ENCODE data around the gene MCTP2.

MCTP2 gene

GRCh38 chr15:94206463-94207167, 24.7 kb upstream of the MCTP2 start:
- Histone ChIP-seq H3K4me3 (ENCODE audit: low read depth in 1 of 2, low read length in 2 of 2) (no peak overlapping the region), H3K27me3 (ENCODE audit: low read depth, low read length) (no peaks in the 10 kb centered on the region), H3K36me3 (ENCODE audit: control insufficient read depth in 1 of 2, insufficient read depth in 2 of 2, low read length in 2 of 2) (no peaks in the 10 kb centered on the region), H3K9me3 (ENCODE audit: control insufficient read depth in 1 of 2, low read length in 2 of 2) (no peaks in the 10 kb centered on the region), H3K4me1 (ENCODE audit: control insufficient read depth in 1 of 2, insufficient read depth in 2 of 2, low read length in 2 of 2) (no peaks in the 10 kb centered on the region), H3K27ac (ENCODE audit: low read length) (no peak overlapping the region)

GRCh38 chr15:94212291-94212690, 19.1 kb upstream of the MCTP2 start:
- H3K4me1 ChIP-seq (ENCODE audit: control insufficient read depth in 1 of 2, insufficient read depth in 2 of 2, low read length in 2 of 2): no peaks in the 10 kb centered on the region
- H3K9me3 ChIP-seq (ENCODE audit: control insufficient read depth in 1 of 2, low read length in 2 of 2): no peaks in the 10 kb centered on the region

DNA sequence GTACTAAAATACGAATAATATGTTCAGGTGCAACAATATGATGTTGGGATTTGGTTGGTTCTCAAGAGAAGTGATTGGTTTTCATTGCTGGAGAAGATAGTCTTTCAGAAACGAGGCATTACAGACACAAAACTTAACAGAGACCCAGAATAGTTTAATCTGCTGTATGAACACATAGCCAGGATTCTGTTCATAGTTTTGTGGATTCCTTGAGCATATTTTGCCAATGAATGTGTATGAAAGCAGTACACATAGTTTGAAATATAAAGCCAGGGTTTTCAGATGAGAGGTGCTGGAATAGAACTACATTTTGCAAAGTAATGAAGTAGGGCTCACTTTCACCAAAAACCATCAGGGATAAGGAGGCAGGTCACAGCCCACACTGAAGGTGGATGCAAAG, 5.7 kb upstream of the MCTP2 start:
- Histone ChIP-seq H3K9me3 (ENCODE audit: control insufficient read depth in 1 of 2, low read length in 2 of 2) (no peaks in the 10 kb centered on the region), H3K36me3 (ENCODE audit: control insufficient read depth in 1 of 2, insufficient read depth in 2 of 2, low read length in 2 of 2) (no peaks in the 10 kb centered on the region), H3K27me3 (ENCODE audit: low read depth, low read length) (no peaks in the 10 kb centered on the region), H3K4me1 (ENCODE audit: control insufficient read depth in 1 of 2, insufficient read depth in 2 of 2, low read length in 2 of 2) (peaks cover 0 to 4% of the 10 kb centered on the region in 2 donors), H3K27ac (ENCODE audit: low read length) (no peak overlapping the region), H3K4me3 (ENCODE audit: low read depth in 1 of 2, low read length in 2 of 2) (no peak overlapping the region)

More at GRCh38 chr15:94212291-94212690, 19.1 kb upstream of the MCTP2 start:
- Histone ChIP-seq H3K4me3 (ENCODE audit: low read depth in 1 of 2, low read length in 2 of 2) (no peak overlapping the region), H3K27me3 (ENCODE audit: low read depth, low read length) (no peaks in the 10 kb centered on the region), H3K36me3 (ENCODE audit: control insufficient read depth in 1 of 2, insufficient read depth in 2 of 2, low read length in 2 of 2) (no peaks in the 10 kb centered on the region), H3K27ac (ENCODE audit: low read length) (no peak overlapping the region)

GRCh38 chr15:94228611-94229010, 2.8 kb upstream of the MCTP2 start:
- Histone ChIP-seq H3K4me1 (ENCODE audit: control insufficient read depth in 1 of 2, insufficient read depth in 2 of 2, low read length in 2 of 2) (peaks cover 0 to 13% of the 10 kb centered on the region in 2 donors), H3K4me3 (ENCODE audit: low read depth in 1 of 2, low read length in 2 of 2) (no peak overlapping the region), H3K27me3 (ENCODE audit: low read depth, low read length) (no peaks in the 10 kb centered on the region), H3K27ac (ENCODE audit: low read length) (no peak overlapping the region), H3K36me3 (ENCODE audit: control insufficient read depth in 1 of 2, insufficient read depth in 2 of 2, low read length in 2 of 2) (no peaks in the 10 kb centered on the region), H3K9me3 (ENCODE audit: control insufficient read depth in 1 of 2, low read length in 2 of 2) (no peaks in the 10 kb centered on the region)

DNA sequence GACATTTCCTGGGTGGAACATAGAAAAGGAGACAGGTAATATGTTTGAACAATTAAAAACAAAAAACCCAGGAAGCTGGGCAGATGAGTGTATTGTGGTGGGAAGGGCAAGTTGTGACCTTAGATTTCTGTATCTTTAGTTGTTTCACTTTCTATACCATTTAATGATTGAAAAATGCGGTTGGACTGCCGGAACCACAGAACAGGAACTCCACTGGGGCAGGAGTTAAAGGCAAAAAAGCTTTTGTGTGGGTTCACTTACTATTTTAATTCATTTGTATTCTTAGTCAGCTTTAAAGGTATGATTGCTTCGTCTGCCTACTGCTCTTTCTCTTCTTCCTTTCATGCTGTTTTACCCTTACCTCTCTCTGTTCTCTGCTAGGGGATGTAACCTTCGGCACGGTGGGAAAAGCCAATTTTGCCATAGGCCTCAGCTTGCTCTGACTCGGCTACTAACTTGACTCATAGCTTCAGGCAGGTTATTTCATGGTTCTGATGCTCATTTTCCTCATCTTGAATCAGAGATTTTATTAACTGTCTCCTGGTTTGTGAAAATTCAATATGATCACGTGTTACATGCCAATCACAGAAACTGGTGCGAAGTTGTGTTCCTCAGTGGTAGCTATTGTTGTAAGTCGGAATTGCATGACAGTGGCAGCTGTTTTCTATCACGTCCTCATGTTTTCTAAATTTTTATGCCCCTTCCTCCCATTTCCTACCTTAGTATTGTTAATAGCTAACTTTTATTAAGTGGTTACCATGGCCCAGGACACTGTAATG, 1.6 kb upstream of the MCTP2 start:
- peak overlapping the region; percentile 86 for H3K27ac ChIP-seq (ENCODE audit: low read length)
- peak overlapping the region in 1 of 2 donors; percentile 83 for H3K4me3 ChIP-seq (ENCODE audit: low read depth in 1 of 2, low read length in 2 of 2)
- H3K4me1 ChIP-seq (ENCODE audit: control insufficient read depth in 1 of 2, insufficient read depth in 2 of 2, low read length in 2 of 2): peaks cover 0 to 13% of the 10 kb centered on the region in 2 donors

DNA sequence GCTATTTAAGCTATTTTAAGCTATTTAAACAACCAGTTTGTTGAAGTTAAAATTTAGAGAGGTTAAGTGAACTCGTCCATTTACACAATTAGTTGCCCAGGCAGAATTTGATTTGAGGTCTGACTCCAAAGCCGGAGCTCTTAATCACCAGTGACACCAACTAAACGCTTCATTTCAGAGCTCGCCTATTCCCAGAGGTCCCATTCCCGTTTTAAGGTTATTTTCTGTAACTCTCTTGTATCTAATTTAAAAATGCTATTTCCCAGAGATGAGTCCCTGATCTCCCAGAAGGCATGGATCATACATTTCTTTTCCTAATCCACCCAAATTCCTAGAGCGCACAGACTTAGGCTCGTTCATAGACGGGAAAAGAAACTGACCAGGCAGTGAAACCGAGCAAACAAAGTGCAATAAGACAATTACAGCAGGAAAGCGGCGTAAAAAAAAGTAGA, 904 bp upstream of the MCTP2 start:
- Histone ChIP-seq H3K27ac (ENCODE audit: low read length) (peak overlapping the region; percentile 86), H3K36me3 (ENCODE audit: control insufficient read depth in 1 of 2, insufficient read depth in 2 of 2, low read length in 2 of 2) (no peaks in the 10 kb centered on the region), H3K9me3 (ENCODE audit: control insufficient read depth in 1 of 2, low read length in 2 of 2) (no peaks in the 10 kb centered on the region), H3K4me3 (ENCODE audit: low read depth in 1 of 2, low read length in 2 of 2) (peak overlapping the region; percentile 83), H3K27me3 (ENCODE audit: low read depth, low read length) (no peaks in the 10 kb centered on the region), H3K4me1 (ENCODE audit: control insufficient read depth in 1 of 2, insufficient read depth in 2 of 2, low read length in 2 of 2) (peaks cover 0 to 13% of the 10 kb centered on the region in 2 donors)

More for the DNA sequence above, 1.6 kb upstream of the MCTP2 start:
- Histone ChIP-seq H3K27me3 (ENCODE audit: low read depth, low read length) (no peaks in the 10 kb centered on the region), H3K36me3 (ENCODE audit: control insufficient read depth in 1 of 2, insufficient read depth in 2 of 2, low read length in 2 of 2) (no peaks in the 10 kb centered on the region), H3K9me3 (ENCODE audit: control insufficient read depth in 1 of 2, low read length in 2 of 2) (no peaks in the 10 kb centered on the region)

- Histone ChIP-seq H3K4me1 (ENCODE audit: control insufficient read depth in 1 of 2, insufficient read depth in 2 of 2, low read length in 2 of 2) (peaks cover 0 to 13% of the 10 kb centered on the region in 2 donors), H3K27ac (ENCODE audit: low read length) (peak overlapping the region; percentile 28), H3K27me3 (ENCODE audit: low read depth, low read length) (no peaks in the 10 kb centered on the region)
These were observed 535 bp downstream of the MCTP2 start for GRCh38 chr15:94231723-94232468.

GRCh38 chr15:94233441-94233840, 2.1 kb downstream of the MCTP2 start:
- Histone ChIP-seq H3K9me3 (ENCODE audit: control insufficient read depth in 1 of 2, low read length in 2 of 2) (no peaks in the 10 kb centered on the region), H3K36me3 (ENCODE audit: control insufficient read depth in 1 of 2, insufficient read depth in 2 of 2, low read length in 2 of 2) (no peaks in the 10 kb centered on the region), H3K4me3 (ENCODE audit: low read depth in 1 of 2, low read length in 2 of 2) (peak overlapping the region in 1 of 2 donors; percentile 34), H3K4me1 (ENCODE audit: control insufficient read depth in 1 of 2, insufficient read depth in 2 of 2, low read length in 2 of 2) (peaks cover 0 to 13% of the 10 kb centered on the region in 2 donors), H3K27ac (ENCODE audit: low read length) (no peak overlapping the region), H3K27me3 (ENCODE audit: low read depth, low read length) (no peaks in the 10 kb centered on the region)

More at GRCh38 chr15:94231723-94232468, 535 bp downstream of the MCTP2 start:
- H3K9me3 ChIP-seq (ENCODE audit: control insufficient read depth in 1 of 2, low read length in 2 of 2): no peaks in the 10 kb centered on the region
- H3K36me3 ChIP-seq (ENCODE audit: control insufficient read depth in 1 of 2, insufficient read depth in 2 of 2, low read length in 2 of 2): no peaks in the 10 kb centered on the region
- H3K4me3 ChIP-seq (ENCODE audit: low read depth in 1 of 2, low read length in 2 of 2): peak overlapping the region; percentile 83

GRCh38 chr15:94234300-94234699, 2.9 kb downstream of the MCTP2 start:
- Histone ChIP-seq H3K4me1 (ENCODE audit: control insufficient read depth in 1 of 2, insufficient read depth in 2 of 2, low read length in 2 of 2) (peaks cover 0 to 13% of the 10 kb centered on the region in 2 donors), H3K36me3 (ENCODE audit: control insufficient read depth in 1 of 2, insufficient read depth in 2 of 2, low read length in 2 of 2) (no peaks in the 10 kb centered on the region), H3K27ac (ENCODE audit: low read length) (no peak overlapping the region)

GRCh38 chr15:94235041-94235440, 3.7 kb downstream of the MCTP2 start:
- Histone ChIP-seq H3K9me3 (ENCODE audit: control insufficient read depth in 1 of 2, low read length in 2 of 2) (no peaks in the 10 kb centered on the region), H3K4me1 (ENCODE audit: control insufficient read depth in 1 of 2, insufficient read depth in 2 of 2, low read length in 2 of 2) (peaks cover 0 to 13% of the 10 kb centered on the region in 2 donors), H3K4me3 (ENCODE audit: low read depth in 1 of 2, low read length in 2 of 2) (no peak overlapping the region), H3K27me3 (ENCODE audit: low read depth, low read length) (no peaks in the 10 kb centered on the region), H3K27ac (ENCODE audit: low read length) (no peak overlapping the region), H3K36me3 (ENCODE audit: control insufficient read depth in 1 of 2, insufficient read depth in 2 of 2, low read length in 2 of 2) (no peaks in the 10 kb centered on the region)

More at GRCh38 chr15:94234300-94234699, 2.9 kb downstream of the MCTP2 start:
- H3K9me3 ChIP-seq (ENCODE audit: control insufficient read depth in 1 of 2, low read length in 2 of 2): no peaks in the 10 kb centered on the region
- no peak overlapping the region for H3K4me3 ChIP-seq (ENCODE audit: low read depth in 1 of 2, low read length in 2 of 2)
- no peaks in the 10 kb centered on the region for H3K27me3 ChIP-seq (ENCODE audit: low read depth, low read length)

GRCh38 chr15:94235646-94236045, 4.3 kb downstream of the MCTP2 start:
- Histone ChIP-seq H3K36me3 (ENCODE audit: control insufficient read depth in 1 of 2, insufficient read depth in 2 of 2, low read length in 2 of 2) (no peaks in the 10 kb centered on the region), H3K27ac (ENCODE audit: low read length) (no peak overlapping the region), H3K4me3 (ENCODE audit: low read depth in 1 of 2, low read length in 2 of 2) (no peak overlapping the region), H3K9me3 (ENCODE audit: control insufficient read depth in 1 of 2, low read length in 2 of 2) (no peaks in the 10 kb centered on the region), H3K27me3 (ENCODE audit: low read depth, low read length) (no peaks in the 10 kb centered on the region), H3K4me1 (ENCODE audit: control insufficient read depth in 1 of 2, insufficient read depth in 2 of 2, low read length in 2 of 2) (peaks cover 0 to 9% of the 10 kb centered on the region in 2 donors)
